GM10847 (cell line): ENCODE measurements around the gene HNF1B.

Source experiments
- POLR2A ChIP-seq: IDR thresholded peaks from 2 replicates; pipeline ENCODE4 v1.6.1; 2011; ENCODE audit not compliant: insufficient read length; ENCODE audit errors: extremely low read depth

The HNF1B gene

GRCh38 chr17:37766971-37767370 lies 22.1 kb upstream of the HNF1B start:
- TF ChIP-seq POLR2A: no peak

DNA sequence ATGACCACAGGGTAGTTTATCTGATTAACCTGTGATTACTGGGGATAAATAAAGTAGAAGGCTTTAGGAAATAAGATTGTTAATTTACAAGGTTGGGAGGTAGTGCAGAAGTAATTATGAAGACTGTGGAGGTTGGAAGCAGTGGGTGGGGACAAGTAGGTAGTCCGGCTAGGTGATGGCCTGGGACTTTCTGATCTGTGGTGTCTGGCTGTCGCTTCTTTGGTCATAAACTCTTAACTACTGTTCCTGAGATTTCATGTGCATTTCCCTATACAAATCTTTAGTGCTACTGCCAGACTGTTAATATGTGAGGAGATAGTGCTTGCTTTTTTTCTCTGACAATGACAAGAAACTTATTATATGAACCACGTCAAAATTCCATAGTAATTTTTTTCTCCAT lies 19.5 kb upstream of the HNF1B start:
- no peak for TF ChIP-seq POLR2A

- TF ChIP-seq POLR2A: no peak
These were observed 17.8 kb upstream of the HNF1B start for GRCh38 chr17:37762666-37763065.

- no peak for TF ChIP-seq POLR2A
These were observed 17.1 kb upstream of the HNF1B start for GRCh38 chr17:37761961-37762360.

- no peak for TF ChIP-seq POLR2A
These were observed 16.2 kb upstream of the HNF1B start for GRCh38 chr17:37761059-37761458.

GRCh38 chr17:37759014-37759637 lies 14.3 kb upstream of the HNF1B start:
- no peak for TF ChIP-seq POLR2A

DNA sequence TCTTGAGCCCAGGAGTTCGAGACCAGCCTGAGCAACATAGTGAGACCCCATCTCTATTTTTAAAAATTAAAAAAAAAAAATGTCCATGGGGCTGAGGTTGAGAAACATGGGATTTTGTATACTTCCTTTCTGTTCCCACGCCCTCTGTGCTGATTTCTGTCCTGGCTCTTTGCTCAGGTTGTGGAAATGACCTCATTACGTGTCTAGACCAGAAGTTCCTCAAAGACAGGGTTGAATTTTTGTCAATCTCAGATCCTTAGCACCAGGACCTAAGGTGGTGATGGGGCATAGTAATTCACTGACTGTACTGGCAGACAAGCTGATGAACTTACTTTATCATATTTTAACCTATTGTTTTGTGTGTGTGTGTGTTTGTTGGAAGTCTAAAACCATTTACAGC lies 11.2 kb upstream of the HNF1B start:
- TF ChIP-seq POLR2A: no peak

- TF ChIP-seq POLR2A: no peak
These were observed 10.6 kb upstream of the HNF1B start for GRCh38 chr17:37755455-37755854.

GRCh38 chr17:37754363-37754762 lies 9.5 kb upstream of the HNF1B start:
- TF ChIP-seq POLR2A: no peak

- no peak for TF ChIP-seq POLR2A
These were observed 7.6 kb upstream of the HNF1B start for GRCh38 chr17:37752482-37752881.

DNA sequence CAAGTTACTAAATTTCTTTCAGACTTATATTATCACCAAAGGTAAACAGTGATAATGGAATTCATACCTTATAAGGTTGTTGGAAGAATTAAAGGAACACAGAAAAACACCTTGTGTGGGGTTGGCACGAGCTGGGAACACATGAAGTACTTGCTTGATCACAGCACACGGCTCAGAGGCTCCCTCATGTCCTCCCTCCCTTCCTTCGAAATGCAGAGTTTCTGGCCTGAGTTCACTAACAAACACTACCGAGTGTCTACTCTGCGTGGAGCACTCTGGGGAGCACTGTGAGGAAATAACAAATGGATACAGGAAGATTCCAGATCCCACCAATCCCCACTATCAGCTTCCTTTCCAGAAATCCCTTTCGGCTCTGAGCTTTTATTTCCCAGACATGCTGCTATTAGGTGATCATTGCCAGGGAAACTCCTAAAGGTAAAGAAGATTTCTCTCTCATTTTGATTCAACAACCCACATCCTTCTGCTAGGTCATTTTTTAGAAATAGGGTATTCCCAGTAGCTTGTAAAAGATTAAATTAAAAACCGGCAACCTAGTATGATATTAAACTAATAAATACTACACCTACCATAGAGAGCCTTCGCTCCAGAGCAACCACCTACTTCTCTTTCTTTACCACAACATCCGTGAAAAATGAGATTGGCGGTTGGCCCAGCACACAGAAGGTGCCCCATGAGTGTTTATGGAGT lies 6.1 kb upstream of the HNF1B start:
- TF ChIP-seq POLR2A: no peak

DNA sequence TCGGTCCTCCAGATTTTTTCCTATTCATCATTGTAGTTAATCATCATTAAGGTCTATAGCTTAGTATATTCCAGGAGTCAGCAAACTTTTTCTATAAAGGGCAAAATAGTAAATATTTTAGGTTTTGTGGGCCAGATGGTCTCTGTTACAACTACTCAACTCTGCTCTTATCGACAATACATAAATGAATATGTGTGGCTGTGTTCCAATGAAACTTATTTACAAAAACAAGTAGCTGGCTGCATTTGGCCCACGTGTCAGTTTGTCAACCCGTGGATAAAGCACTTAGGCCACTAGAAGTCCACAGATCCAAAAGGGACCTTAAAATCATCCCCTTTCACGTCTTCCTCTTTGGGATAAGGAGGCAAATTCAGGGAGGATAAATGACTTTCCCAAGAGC lies 5.4 kb upstream of the HNF1B start:
- TF ChIP-seq POLR2A: no peak

- no peak for TF ChIP-seq POLR2A
These were observed 2.4 kb upstream of the HNF1B start for GRCh38 chr17:37747222-37747621.

- TF ChIP-seq POLR2A: no peak
These were observed 1.8 kb upstream of the HNF1B start for GRCh38 chr17:37746617-37747016.

DNA sequence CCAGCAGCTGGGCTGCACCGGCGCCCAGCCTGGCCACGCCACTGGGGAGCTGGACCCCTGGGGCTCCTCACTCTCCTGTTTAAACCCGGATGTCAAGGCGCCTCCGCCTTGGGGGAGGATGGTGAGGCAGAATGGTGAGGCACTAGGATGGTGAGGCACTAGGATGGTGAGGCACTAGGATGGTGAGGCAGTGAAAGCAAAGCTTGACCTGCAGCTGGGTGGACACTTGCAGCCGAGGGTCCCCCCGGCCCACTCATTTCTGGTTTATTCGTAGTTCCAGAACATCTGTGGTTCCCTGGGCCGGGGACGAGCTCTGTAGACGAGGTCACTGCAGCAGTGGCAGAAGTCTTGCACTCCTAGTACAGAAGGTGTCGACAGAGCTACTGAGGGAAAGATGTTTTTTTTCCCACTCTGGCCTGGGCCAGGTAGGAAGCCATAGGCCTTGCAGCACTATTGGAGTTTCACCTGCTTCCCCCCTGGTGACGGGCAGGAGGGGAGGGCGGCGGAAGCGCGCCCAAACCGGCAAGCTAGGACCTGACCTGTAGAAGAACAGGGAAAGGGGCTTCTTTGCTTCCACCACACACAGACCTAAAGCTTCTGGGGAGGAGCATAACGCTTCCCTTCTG lies 1.1 kb upstream of the HNF1B start:
- TF ChIP-seq POLR2A: no peak

DNA sequence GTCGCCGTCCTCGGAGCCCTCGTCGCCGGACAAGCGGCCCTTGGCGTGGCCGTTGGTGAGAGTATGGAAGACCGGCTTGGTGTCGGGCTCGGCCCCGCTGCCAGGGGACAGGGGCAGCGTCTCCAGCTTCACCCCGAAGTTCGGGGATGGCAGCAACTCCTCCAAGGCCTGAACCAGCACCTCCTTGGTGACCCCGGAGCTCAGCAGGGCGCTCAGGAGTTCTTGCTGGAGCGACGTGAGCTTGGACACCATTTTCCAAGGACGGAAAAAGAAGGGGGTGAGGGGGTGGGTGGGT lies 279 bp downstream of the HNF1B start:
- no peak for TF ChIP-seq POLR2A
